IMR-90 (cell line): ENCODE results near the gene SH3BP4. TPM values are rescaled to one million over a fixed set of nuclear protein-coding genes. Genes with fewer than 3 reads are reported as not detected.

ENCODE experiments used
- NFE2L2 ChIP-seq: fragments of 150-350 bp; IDR thresholded peaks from 2 replicates; pipeline ENCODE4 v1.6.1; 2016; ENCODE audit warnings: low read depth, mild to moderate bottlenecking, low read length
- POLR2A ChIP-seq: IDR thresholded peaks from 2 replicates; pipeline ENCODE4 v1.6.1; 2012; ENCODE audit warnings: mild to moderate bottlenecking, low read depth, low read length
- RFX5 ChIP-seq: IDR thresholded peaks from 2 replicates; pipeline ENCODE4 v1.8.0; 2012; ENCODE audit warnings: low read depth, mild to moderate bottlenecking, low read length, moderate library complexity
- polyA plus RNA-seq, 3 experiments: library from polyadenylated mRNA; depleted of rRNA; stranded (reverse); fragments of >200 nt; gene quantifications; 2 replicates each; pipeline ENCODE4 v1.2.3, GENCODE V29; 2012; ENCODE audit warnings: low replicate concordance in 1 of 3
- total RNA-seq: library from RNA; depleted of rRNA; stranded (reverse); fragments of >200 nt; gene quantifications from 2 replicates; pipeline ENCODE4 v1.2.3, GENCODE V29; 2012

SH3BP4 gene
- total and polyA plus RNA-seq, 2 of the 4 experiments (the other 2 are of a cell fraction): 104 to 122 TPM

DNA sequence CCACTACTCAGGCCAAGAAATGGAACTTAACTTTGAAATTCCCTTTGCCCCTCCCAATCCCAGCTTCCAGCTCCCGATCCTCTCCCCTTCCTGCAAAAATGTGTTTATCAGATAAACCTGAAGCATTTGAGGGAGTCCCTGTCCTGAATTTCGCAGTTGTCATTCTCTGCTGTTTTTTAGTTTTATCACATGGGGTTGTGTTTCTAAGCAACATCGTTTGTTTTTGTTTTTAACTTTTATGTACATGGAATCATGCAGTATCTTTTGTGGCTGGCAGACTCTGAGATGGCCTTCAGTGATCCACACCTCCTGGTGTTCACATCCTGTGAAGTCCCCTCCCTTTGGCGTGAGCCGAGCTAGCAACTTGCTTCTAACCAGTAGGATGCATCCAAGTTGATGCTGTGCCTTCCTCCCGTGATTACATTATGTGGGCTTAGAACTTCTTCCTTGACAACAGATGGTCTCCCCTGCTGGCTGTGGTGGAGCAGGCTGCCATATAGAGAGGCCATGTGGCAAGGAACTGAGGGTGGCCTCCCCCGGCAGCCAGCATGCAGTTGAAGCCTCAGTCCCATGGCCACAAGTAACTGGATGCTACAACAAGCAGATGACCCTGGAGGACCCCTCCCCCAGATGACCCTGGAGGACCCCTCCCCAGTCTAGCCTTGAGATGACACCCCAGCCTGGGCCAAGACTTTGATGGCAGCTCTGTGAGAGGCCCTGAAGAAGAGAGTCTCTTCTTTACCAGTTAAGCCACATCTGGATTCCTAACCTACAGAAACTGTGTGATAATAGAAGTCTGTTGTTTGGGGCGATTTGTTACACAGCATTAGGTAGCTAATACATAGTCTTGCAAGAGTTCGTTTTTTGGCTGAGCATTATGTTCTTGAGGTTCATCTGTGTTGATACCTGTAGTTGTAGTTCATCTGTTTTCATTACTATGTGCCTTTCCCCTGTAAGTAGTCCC lies 27.7 kb downstream of the SH3BP4 start (continued):
- TF ChIP-seq NFE2L2: no peak
- no peak for TF ChIP-seq RFX5
- TF ChIP-seq POLR2A: no peak
